Fibroblast of mammary gland (primary cell): Measurements from ENCODE around the gene KRTAP19-2.
"Not testable (repeated sequence)": the region's sequence is repeated elsewhere in the genome, so short reads cannot be mapped to it uniquely, and the experiment has no call there.

Source experiments
- DNase-seq: peaks from one replicate; pipeline ENCODE4 v3.0.0-alpha.2; 2010; ENCODE audit warnings: low read depth
- H3K4me3 ChIP-seq: 2 replicates; pipeline ENCODE4 v1.5.1; 2011; ENCODE audit warnings: low read depth, mild to moderate bottlenecking, low read length, moderate library complexity; ENCODE audit not compliant: control insufficient read depth
- CTCF ChIP-seq: conservative IDR thresholded peaks from 2 replicates; pipeline ENCODE4 v1.5.1; 2011; ENCODE audit warnings: low read depth, low read length, inconsistent platforms; ENCODE audit not compliant: control insufficient read depth, insufficient read depth

KRTAP19-2 gene

GRCh38 chr21:30487336-30487735 is at the start of gene KRTAP19-2:
KRTAP19-2 (minus strand) TSS chr21:30487436; CDS start chr21:30487348, 88 bp downstream.
- no peak for TF ChIP-seq CTCF
- no peak for DNase-seq
- no peak within 1 kb of the TSS for H3K4me3 ChIP-seq

GRCh38 chr21:30518876-30519275 is 31.6 kb upstream of the KRTAP19-2 start:
- no peak for DNase-seq
- no peak overlapping the region for H3K4me3 ChIP-seq
- no peak for TF ChIP-seq CTCF

- DNase-seq, result no peak
- no peak for TF ChIP-seq CTCF
These were observed 28.4 kb upstream of the KRTAP19-2 start for GRCh38 chr21:30515681-30516080.

GRCh38 chr21:30505621-30506205 is 18.5 kb upstream of the KRTAP19-2 start:
- not testable (repeated sequence) for DNase-seq, H3K4me3 ChIP-seq

More at GRCh38 chr21:30515681-30516080, 28.4 kb upstream of the KRTAP19-2 start:
- H3K4me3 ChIP-seq, result no peak overlapping the region

GRCh38 chr21:30502041-30502440 is 14.8 kb upstream of the KRTAP19-2 start, which contains the start of gene KRTAP19-5:
KRTAP19-5 (minus strand) TSS chr21:30502141; CDS start chr21:30502090, 51 bp downstream.
- no peak within 1 kb of the TSS for H3K4me3 ChIP-seq
- no peak for TF ChIP-seq CTCF
- DNase-seq, result no peak

- no peak for DNase-seq
- TF ChIP-seq CTCF, result no peak
- no peak within 1 kb of the TSS for H3K4me3 ChIP-seq
These were observed 9.8 kb upstream of the KRTAP19-2 start, which contains the start of gene KRTAP19-4 for GRCh38 chr21:30497065-30497464. KRTAP19-4 (minus strand) TSS chr21:30497165; CDS start chr21:30497110, 55 bp downstream.

- no peak for DNase-seq
- H3K4me3 ChIP-seq, result no peak within 1 kb of the TSS
- no peak for TF ChIP-seq CTCF
These were observed 4.8 kb upstream of the KRTAP19-2 start, which contains the start of gene KRTAP19-3 for GRCh38 chr21:30491963-30492428. KRTAP19-3 (minus strand) TSS chr21:30492013; CDS start chr21:30491957, 56 bp downstream.
